ENCODE data around the gene FBN2. TPM values are rescaled to one million over a fixed set of nuclear protein-coding genes. Genes with fewer than 3 reads are reported as not detected.
"Not testable (repeated sequence)": the region's sequence is repeated elsewhere in the genome, so short reads cannot be mapped to it uniquely, and the experiment has no call there.

Gene FBN2
- total RNA-seq, 2 experiments from 2014 or later = not detected

DNA sequence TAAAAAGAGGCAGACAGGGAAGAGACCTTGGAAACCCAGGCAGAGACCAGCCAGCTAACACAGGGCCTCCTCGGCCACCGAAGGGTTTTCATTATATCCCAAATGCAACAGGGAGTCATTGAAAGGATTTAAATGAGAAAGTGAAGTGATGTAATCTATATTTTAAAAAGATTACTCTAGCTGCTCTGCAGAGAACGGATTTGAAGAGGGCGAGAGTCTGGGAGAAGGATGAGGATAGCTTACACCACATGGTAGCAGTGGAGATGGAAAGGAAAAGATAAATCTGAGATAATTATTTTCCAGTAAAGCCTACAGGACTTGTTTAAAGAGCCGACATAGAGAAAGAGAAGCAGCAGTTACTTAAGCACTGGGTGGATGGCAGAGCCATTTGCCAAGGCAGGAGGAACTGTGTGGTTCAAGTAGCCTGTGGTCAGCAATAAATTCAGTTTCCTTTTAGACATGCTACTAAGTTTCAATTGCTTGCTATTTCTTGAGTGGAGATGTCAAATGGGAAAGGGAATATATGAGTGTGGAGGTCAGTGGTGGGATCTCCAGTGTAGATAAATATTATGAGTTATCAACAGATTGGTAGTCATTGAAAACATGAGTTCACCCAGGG is 9.3 kb downstream of the FBN2 start:
- H3K36me3 Mint-ChIP-seq (ENCODE audit: low read depth) = no peaks in the 10 kb centered on the region
- DNase-seq (no peak), ATAC-seq (no peak)
- intact Hi-C loops (cut with DNase I, micrococcal nuclease) = no loop called here
- CTCF ChIA-PET = no interaction called here
- H3K4me3 Mint-ChIP-seq = no peak overlapping the region
- H3K27me3 Mint-ChIP-seq = peaks cover 8% of the 10 kb centered on the region
- no peaks in the 10 kb centered on the region for H3K9me3 Mint-ChIP-seq (ENCODE audit: low read depth)
- H3K4me1 Mint-ChIP-seq = no peaks in the 10 kb centered on the region
- no peak overlapping the region for H3K27ac Mint-ChIP-seq
- POLR2A ChIA-PET = no interaction called here

DNA sequence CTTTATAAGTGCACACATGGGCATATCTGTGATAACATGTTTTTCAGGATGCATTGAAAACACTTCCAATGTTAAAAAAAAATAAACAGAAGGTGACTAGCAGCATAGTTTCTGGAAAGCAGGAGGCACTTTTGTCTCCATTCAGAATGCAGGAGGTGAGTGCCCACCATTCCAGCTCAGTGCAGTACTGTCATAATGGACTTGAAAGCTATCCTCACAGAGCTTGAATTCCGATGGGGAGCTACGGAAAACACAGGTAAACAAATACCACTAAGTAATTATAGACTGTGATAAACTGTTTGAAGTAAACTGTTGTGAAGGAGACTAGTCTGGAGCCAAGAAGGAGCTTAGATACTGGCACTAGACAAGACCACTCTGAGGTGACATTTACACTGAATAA is 9.9 kb downstream of the FBN2 start:
- CTCF ChIA-PET = no interaction called here
- Mint-ChIP-seq H3K9me3 (ENCODE audit: low read depth) (no peaks in the 10 kb centered on the region), H3K36me3 (ENCODE audit: low read depth) (no peaks in the 10 kb centered on the region), H3K4me3 (no peak overlapping the region), H3K4me1 (no peaks in the 10 kb centered on the region), H3K27me3 (peaks cover 6% of the 10 kb centered on the region), H3K27ac (no peak overlapping the region)
- POLR2A ChIA-PET = no interaction called here
- intact Hi-C loops (cut with DNase I, micrococcal nuclease) = no loop called here
- DNase-seq = no peak
- ATAC-seq = no peak

DNA sequence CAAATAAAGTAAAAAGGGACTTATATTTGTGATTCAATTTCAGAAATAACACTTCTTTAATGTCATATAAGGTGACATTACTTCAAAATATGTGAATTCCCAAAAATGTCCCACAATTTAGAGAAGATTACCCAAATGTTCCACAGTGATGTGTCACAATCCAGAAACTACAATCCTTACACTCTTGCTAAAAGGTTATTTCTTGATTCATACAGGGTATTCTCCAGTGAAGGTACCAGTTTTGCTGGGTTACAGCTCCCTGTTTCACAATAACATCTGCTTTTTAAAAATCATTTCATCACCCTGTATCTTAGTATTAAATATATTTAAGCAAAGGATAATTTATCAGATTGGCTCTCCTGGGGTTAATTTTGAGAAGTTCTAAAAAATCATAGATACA is 11.0 kb downstream of the FBN2 start:
- no peak overlapping the region for H3K27ac Mint-ChIP-seq
- no peaks in the 10 kb centered on the region for H3K9me3 Mint-ChIP-seq (ENCODE audit: low read depth)
- DNase-seq = no peak
- peaks cover 6% of the 10 kb centered on the region for H3K27me3 Mint-ChIP-seq
- CTCF ChIA-PET = no interaction called here
- intact Hi-C loops (cut with DNase I, micrococcal nuclease) = no loop called here
- no peak for ATAC-seq
- H3K4me1 Mint-ChIP-seq = peaks cover 4% of the 10 kb centered on the region
- no peak overlapping the region for H3K4me3 Mint-ChIP-seq
- POLR2A ChIA-PET = no interaction called here
- H3K36me3 Mint-ChIP-seq (ENCODE audit: low read depth) = no peaks in the 10 kb centered on the region

DNA sequence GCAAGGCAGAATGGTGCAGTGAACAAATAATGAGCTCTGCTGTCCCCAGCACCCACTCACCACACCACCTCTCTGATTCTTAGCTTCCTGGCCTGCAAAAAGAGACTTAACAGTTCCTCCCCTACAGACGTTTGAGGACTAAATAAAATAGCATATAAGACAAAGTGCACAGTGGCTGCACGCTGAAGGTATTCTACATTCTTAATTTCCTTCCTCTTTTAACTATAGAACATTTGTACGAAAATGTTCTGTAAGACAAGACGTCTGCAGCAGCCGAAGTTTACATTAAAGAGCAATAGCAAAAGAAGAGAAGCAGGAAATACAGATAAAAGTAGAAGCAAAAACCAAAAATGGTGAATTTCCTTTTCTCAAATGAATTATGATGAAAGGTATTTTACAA is 15.7 kb downstream of the FBN2 start:
- no peak overlapping the region for H3K27ac Mint-ChIP-seq
- no peak overlapping the region for H3K4me3 Mint-ChIP-seq
- intact Hi-C loops (cut with DNase I, micrococcal nuclease) = no loop called here
- ChIA-PET CTCF (interaction anchor here (0.6 kb wide), 1 partner anchor 308 kb away, joined by 3 read pairs; no protein-coding TSS in a partner anchor), POLR2A (no interaction called here)
- no peaks in the 10 kb centered on the region for H3K9me3 Mint-ChIP-seq (ENCODE audit: low read depth)
- ATAC-seq (no peak), DNase-seq (no peak)
- no peaks in the 10 kb centered on the region for H3K27me3 Mint-ChIP-seq
- peaks cover 4% of the 10 kb centered on the region for H3K4me1 Mint-ChIP-seq
- H3K36me3 Mint-ChIP-seq (ENCODE audit: low read depth) = no peaks in the 10 kb centered on the region

DNA sequence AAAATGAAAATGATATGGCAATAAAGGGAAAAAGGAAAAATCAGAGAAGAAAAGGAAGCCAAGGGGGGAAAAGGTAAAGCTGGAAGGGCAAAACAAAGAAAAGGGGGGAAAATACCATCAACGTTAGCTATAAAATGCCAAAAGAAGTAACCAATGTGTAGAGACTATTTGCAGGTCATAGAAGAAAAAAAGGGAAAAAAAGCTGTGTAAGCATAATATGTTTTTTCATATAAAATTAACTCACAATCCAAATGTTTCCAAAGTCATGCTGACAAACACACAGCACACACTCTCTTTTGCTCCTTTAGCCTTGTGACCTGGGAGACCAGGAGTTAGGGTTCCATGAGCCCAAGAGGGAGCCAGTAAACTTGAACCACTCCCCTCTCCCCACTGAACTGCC is 18.2 kb downstream of the FBN2 start:
- H3K4me1 Mint-ChIP-seq = peaks cover 4% of the 10 kb centered on the region
- intact Hi-C loops (cut with DNase I, micrococcal nuclease) = no loop called here
- H3K36me3 Mint-ChIP-seq (ENCODE audit: low read depth) = no peaks in the 10 kb centered on the region
- no peaks in the 10 kb centered on the region for H3K27me3 Mint-ChIP-seq
- no peak overlapping the region for H3K27ac Mint-ChIP-seq
- no peaks in the 10 kb centered on the region for H3K9me3 Mint-ChIP-seq (ENCODE audit: low read depth)
- ChIA-PET POLR2A (no interaction called here), CTCF (no interaction called here)
- no peak for ATAC-seq
- no peak for DNase-seq
- H3K4me3 Mint-ChIP-seq = no peak overlapping the region

DNA sequence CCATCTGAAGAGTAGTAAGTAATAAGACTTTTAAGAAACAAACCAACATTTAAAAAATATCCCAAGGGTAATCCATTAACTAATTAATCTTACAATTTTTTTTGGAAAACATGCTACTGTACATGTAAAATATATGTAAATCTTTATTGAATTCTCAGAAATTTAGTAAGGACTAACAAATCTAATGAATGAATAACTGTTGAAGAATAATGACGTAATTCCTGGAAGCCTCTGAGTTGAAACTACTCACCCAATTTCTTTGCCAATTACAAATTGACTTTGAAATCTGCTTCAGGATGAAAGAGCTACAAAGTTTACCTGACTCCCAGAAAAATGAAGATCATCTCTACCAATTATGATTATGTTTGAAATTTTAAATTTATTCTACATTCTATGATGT is 21.1 kb downstream of the FBN2 start:
- CTCF ChIA-PET = no interaction called here
- no peaks in the 10 kb centered on the region for H3K4me1 Mint-ChIP-seq
- ATAC-seq = no peak

DNA sequence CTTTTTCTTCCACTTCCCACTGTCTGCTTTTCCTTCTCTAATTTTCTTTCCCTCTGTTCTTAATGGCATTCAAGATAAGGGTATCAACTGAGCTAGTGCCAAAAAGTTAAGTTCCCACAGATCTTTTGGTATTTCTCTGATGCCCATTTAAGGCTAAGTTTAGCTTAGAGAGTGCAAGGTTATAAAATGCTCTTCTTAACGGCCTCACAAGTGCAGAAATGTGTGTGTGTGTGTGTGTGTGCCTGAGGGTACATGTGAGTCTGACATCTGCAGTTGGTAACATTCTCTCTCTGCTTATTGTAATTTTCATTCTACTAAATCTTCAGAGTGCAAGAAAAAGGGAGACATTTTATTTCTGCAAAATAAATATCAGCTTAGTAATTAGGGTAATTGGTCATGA is 24.2 kb downstream of the FBN2 start:
- intact Hi-C loops (cut with DNase I, micrococcal nuclease) = no loop called here
- DNase-seq (no peak), ATAC-seq (no peak)
- no peaks in the 10 kb centered on the region for H3K9me3 Mint-ChIP-seq (ENCODE audit: low read depth)
- H3K36me3 Mint-ChIP-seq (ENCODE audit: low read depth) = no peaks in the 10 kb centered on the region
- H3K27ac Mint-ChIP-seq = no peak overlapping the region
- H3K4me3 Mint-ChIP-seq = no peak overlapping the region
- POLR2A ChIA-PET = no interaction called here
- CTCF ChIA-PET = no interaction called here
- H3K4me1 Mint-ChIP-seq = no peaks in the 10 kb centered on the region
- peaks cover 5% of the 10 kb centered on the region for H3K27me3 Mint-ChIP-seq

More for the DNA sequence above, 21.1 kb downstream of the FBN2 start:
- H3K27ac Mint-ChIP-seq = no peak overlapping the region
- H3K9me3 Mint-ChIP-seq (ENCODE audit: low read depth) = no peaks in the 10 kb centered on the region
- H3K36me3 Mint-ChIP-seq (ENCODE audit: low read depth) = no peaks in the 10 kb centered on the region
- POLR2A ChIA-PET = no interaction called here
- intact Hi-C loops (cut with DNase I, micrococcal nuclease) = no loop called here
- no peak overlapping the region for H3K4me3 Mint-ChIP-seq
- H3K27me3 Mint-ChIP-seq = peaks cover 5% of the 10 kb centered on the region
- DNase-seq = no peak

DNA sequence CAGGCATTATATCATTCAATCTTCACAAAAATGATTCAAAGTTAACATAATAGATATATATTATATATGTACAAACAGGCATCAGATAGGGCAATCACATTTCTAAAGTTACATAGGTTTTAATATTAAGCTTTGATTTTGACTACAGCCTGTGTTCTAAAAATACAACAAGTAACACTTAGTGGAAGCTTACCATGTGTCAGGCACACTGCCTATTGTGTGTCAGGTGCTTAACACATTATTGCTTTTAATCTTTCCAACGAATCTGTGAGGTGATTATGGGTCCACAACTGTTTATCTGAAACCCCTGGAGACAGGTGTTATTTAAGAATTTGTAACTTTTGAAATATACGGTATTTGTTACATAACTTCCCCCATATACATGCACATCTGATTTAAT is 25.2 kb downstream of the FBN2 start:
- ATAC-seq = no peak
- Mint-ChIP-seq H3K4me3 (no peak overlapping the region), H3K4me1 (no peaks in the 10 kb centered on the region), H3K36me3 (ENCODE audit: low read depth) (no peaks in the 10 kb centered on the region), H3K27me3 (peaks cover 5% of the 10 kb centered on the region), H3K9me3 (ENCODE audit: low read depth) (no peaks in the 10 kb centered on the region), H3K27ac (no peak overlapping the region)
- ChIA-PET CTCF (no interaction called here), POLR2A (no interaction called here)
- intact Hi-C loops (cut with DNase I, micrococcal nuclease) = no loop called here
- DNase-seq = no peak

DNA sequence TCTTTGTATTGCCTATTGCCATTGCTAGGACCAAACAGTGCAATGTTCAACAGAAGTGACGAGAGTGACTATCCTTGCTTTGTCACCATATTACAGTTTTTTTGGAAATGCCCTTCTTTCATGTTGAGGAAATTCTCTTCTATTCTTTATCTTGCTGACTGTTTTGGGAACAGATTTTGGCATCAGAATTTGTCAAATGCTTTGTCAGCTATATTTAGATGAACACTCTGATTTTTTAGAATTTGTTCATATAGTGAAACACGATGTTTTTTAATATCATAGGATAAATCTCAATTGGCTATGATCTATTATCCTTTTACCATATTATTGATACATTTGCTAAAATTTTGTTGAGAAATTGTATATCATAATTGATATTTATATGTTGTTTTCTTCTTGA is 31.4 kb downstream of the FBN2 start:
- H3K4me3 Mint-ChIP-seq = no peak overlapping the region
- ChIA-PET CTCF (no interaction called here), POLR2A (no interaction called here)
- DNase-seq = no peak
- H3K27me3 Mint-ChIP-seq = no peaks in the 10 kb centered on the region
- H3K9me3 Mint-ChIP-seq (ENCODE audit: low read depth) = peaks cover 11% of the 10 kb centered on the region
- intact Hi-C loops (cut with DNase I, micrococcal nuclease) = no loop called here
- no peak for ATAC-seq
- H3K36me3 Mint-ChIP-seq (ENCODE audit: low read depth) = no peaks in the 10 kb centered on the region
- no peaks in the 10 kb centered on the region for H3K4me1 Mint-ChIP-seq
- no peak overlapping the region for H3K27ac Mint-ChIP-seq

DNA sequence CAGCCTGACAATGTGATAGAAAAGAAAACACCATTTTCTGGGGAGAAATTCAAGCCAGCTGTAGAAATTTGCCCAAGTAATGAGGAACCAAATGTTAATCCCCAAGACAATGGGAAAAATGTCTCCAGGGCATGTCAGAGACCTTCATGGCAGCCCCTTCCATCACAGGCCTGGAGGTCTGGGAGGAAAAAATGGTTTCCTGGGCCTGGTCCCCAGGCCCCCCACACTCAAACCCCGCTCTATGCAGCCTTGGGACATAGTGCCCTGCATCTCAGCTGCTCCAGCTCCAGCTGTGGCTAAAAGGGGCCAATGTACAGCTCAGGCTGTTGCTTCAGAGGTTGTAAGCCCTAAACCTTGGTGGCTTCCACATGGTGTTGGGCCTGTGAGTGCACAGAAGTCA is 34.3 kb downstream of the FBN2 start:
- H3K4me1 Mint-ChIP-seq; intact Hi-C loops (cut with DNase I, micrococcal nuclease); H3K36me3 Mint-ChIP-seq (ENCODE audit: low read depth); CTCF ChIA-PET; POLR2A ChIA-PET; ATAC-seq; H3K27me3 Mint-ChIP-seq; H3K4me3 Mint-ChIP-seq; DNase-seq; H3K27ac Mint-ChIP-seq: not testable (repeated sequence)
- H3K9me3 Mint-ChIP-seq (ENCODE audit: low read depth) = peaks cover 11% of the 10 kb centered on the region

DNA sequence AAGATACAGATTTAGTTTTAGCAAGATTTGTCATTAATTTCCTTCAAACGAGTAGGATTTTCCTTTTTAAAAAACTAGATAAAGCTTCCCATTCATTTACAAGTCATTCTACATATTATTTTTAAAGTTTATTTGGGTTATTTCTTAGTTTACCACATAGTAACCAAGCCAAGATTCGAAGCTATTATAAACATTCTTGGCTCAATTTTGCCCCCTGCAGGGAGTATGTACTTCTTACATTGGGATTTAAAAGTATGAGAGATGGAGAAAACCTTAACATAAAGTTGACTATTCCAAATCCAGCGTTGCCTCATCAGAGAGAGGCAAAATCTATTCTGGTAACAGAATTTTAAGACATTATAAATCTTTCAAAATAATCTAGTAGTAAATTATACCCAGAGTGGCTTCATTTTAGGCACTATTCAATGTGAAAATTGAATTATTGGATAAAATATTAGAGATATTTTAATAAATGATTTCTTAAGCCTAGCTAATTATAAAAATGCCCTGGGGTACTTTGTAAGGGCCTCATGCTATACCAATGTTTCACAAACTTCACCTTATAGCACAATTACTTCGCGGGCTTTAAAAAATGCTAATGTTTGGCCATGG is 39.1 kb downstream of the FBN2 start:
- CTCF ChIA-PET = interaction anchor here (0.7 to 1.6 kb wide), 6 partner anchors 15 to 935 kb away, joined by 3 to 8 read pairs (median 4); no protein-coding TSS in a partner anchor

DNA sequence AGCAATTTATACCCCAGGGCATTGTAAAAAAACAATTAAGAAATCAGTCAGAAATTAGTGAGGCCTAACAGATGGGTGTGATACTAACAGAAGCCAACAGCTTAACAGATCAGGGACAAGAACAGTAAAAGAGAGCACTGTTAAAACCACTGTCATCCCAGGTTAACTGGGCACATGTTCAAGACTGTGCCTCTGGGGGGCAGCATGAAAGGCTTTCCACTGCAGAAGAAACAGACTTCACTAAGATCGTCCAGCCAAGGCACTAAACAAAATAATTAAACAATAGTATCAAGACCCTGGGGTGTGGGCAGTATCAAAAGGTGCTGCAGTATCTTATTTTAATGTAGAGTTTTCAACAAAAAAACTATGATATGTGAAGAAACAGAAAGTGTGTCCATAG is 43.5 kb downstream of the FBN2 start:
- DNase-seq (no peak), ATAC-seq (no peak)
- H3K4me3 Mint-ChIP-seq = no peak overlapping the region
- no peaks in the 10 kb centered on the region for H3K9me3 Mint-ChIP-seq (ENCODE audit: low read depth)
- H3K4me1 Mint-ChIP-seq = no peaks in the 10 kb centered on the region
- peaks cover 4% of the 10 kb centered on the region for H3K27me3 Mint-ChIP-seq
- H3K27ac Mint-ChIP-seq = no peak overlapping the region
- no peaks in the 10 kb centered on the region for H3K36me3 Mint-ChIP-seq (ENCODE audit: low read depth)
- intact Hi-C loops (cut with DNase I, micrococcal nuclease) = no loop called here
- ChIA-PET CTCF (no interaction called here), POLR2A (no interaction called here)

More for the DNA sequence above, 39.1 kb downstream of the FBN2 start:
- no peak for DNase-seq
- no peak overlapping the region for H3K4me3 Mint-ChIP-seq
- intact Hi-C loops (cut with DNase I, micrococcal nuclease) = loop anchor here (1.0 to 5.0 kb wide), 3 partner anchors 286 to 932 kb away; no protein-coding TSS in a partner anchor
- no peaks in the 10 kb centered on the region for H3K27me3 Mint-ChIP-seq
- no peaks in the 10 kb centered on the region for H3K4me1 Mint-ChIP-seq
- POLR2A ChIA-PET = no interaction called here
- peaks cover 8% of the 10 kb centered on the region for H3K9me3 Mint-ChIP-seq (ENCODE audit: low read depth)
- H3K27ac Mint-ChIP-seq = no peak overlapping the region
- no peaks in the 10 kb centered on the region for H3K36me3 Mint-ChIP-seq (ENCODE audit: low read depth)
- ATAC-seq = no peak

Data from activated CD4-positive, alpha-beta T cell treated with anti-CD3 and anti-CD28 coated beads for 36 hours (primary cell).